ENCODE data around the gene AMMECR1.

AMMECR1 gene

DNA sequence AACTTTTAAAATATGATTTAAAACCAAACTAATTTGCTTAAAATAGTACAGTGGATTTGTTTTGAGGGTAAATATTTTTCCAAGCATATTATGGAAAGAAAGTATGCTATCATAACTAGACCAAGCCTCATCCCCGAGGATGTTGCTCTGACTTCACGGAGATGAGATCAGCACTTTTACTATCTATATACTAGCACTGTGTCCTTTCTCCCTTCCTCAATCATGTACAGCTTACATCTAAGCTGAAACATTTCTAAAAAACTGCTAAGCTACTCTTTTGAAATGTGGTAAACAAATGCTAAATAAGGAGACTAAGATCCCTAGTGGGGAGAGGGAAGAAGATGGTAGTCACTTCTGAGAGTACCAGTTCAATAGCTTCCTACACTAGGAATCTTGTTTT, 23.8 kb downstream of the AMMECR1 start:
- Histone ChIP-seq H3K27me3 (replicated peaks) (no peaks in the 10 kb centered on the region), H3K4me3 (ENCODE audit: low read depth, low read length) (no peak overlapping the region), H3K27ac (peak overlapping the region; percentile 32), H3K36me3 (replicated peaks) (no peaks in the 10 kb centered on the region)
- TF ChIP-seq, protein P1, sequence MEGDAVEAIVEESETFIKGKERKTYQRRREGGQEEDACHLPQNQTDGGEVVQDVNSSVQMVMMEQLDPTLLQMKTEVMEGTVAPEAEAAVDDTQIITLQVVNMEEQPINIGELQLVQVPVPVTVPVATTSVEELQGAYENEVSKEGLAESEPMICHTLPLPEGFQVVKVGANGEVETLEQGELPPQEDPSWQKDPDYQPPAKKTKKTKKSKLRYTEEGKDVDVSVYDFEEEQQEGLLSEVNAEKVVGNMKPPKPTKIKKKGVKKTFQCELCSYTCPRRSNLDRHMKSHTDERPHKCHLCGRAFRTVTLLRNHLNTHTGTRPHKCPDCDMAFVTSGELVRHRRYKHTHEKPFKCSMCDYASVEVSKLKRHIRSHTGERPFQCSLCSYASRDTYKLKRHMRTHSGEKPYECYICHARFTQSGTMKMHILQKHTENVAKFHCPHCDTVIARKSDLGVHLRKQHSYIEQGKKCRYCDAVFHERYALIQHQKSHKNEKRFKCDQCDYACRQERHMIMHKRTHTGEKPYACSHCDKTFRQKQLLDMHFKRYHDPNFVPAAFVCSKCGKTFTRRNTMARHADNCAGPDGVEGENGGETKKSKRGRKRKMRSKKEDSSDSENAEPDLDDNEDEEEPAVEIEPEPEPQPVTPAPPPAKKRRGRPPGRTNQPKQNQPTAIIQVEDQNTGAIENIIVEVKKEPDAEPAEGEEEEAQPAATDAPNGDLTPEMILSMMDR (IDR thresholded peaks at IDR 0.05; ENCODE audit: low read depth, low read length, missing control alignments), result no peak
- in situ Hi-C loops (cut with HindIII; ENCODE audit: low pct_ligation_motif_present, low sequenced_read_pairs), result no loop called here
- DNase-seq, result no peak

DNA sequence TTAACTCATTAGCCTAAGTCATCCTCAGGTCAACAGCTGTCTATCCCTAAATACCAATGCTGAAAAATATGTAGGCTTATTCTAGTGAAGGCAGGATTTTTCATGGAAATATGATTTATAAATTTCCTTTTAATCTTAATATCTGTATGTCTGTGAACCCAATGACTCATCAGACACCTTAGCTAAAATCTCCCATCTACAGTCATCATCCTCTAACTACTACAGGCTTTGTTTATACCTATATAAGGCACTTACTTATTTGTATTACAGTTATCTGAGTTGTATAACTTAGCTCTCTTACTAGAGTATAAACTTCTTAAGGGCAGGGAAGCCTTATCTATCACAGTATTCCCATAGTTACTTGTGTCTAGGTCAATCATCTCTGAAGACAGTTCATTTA, 24.2 kb downstream of the AMMECR1 start:
- no peaks in the 10 kb centered on the region for H3K27me3 ChIP-seq (replicated peaks)
- no peaks in the 10 kb centered on the region for H3K36me3 ChIP-seq (replicated peaks)
- TF ChIP-seq, protein P1 (IDR thresholded peaks at IDR 0.05; ENCODE audit: low read depth, low read length, missing control alignments), result no peak
- H3K4me3 ChIP-seq (ENCODE audit: low read depth, low read length), result no peak overlapping the region
- in situ Hi-C loops (cut with HindIII; ENCODE audit: low pct_ligation_motif_present, low sequenced_read_pairs), result no loop called here
- DNase-seq, result no peak
- peak overlapping the region; percentile 32 for H3K27ac ChIP-seq

DNA sequence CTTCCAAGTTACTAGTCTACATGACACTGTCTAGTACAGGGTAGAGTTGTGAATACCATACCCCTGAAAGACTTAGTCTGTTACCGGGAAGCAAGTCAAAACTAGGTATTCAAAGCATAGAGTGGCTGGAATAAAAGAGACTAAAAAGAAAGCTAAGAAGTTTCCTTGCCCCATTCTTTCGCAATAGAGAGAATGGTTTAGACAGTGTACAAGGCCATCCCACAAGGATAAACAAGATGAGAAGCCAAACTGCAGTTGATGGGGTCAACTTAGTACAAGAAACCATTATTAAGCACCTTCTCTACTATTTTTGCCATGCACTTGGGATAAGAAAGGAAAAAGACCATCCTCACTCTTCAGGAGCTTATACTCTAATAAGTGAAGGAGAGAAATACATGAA, 30.3 kb downstream of the AMMECR1 start:
- H3K27me3 ChIP-seq (replicated peaks), result no peaks in the 10 kb centered on the region
- DNase-seq, result no peak
- H3K36me3 ChIP-seq (replicated peaks), result no peaks in the 10 kb centered on the region
- H3K4me3 ChIP-seq (ENCODE audit: low read depth, low read length), result no peak overlapping the region
- H3K27ac ChIP-seq, result no peak overlapping the region
- TF ChIP-seq, protein P1 (IDR thresholded peaks at IDR 0.05; ENCODE audit: low read depth, low read length, missing control alignments), result no peak
- in situ Hi-C loops (cut with HindIII; ENCODE audit: low pct_ligation_motif_present, low sequenced_read_pairs), result no loop called here

DNA sequence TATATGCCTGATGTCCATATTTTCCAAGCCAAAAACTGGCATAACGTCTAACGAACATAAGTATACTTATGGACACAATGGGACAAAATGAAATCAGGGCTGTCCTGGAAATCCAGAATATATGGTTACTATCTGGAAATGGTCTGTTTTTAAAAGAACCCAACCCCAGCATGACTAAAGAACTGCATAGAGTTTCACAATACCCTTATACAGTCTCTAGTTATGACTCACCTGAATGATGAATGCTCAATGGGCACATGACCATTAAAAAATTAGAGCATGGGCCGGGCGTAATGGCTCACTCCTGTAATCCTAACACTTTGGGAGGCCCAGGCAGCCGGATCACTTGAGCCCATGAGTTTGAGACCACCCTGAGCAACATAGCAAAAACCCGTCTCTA, 31.8 kb downstream of the AMMECR1 start:
- Histone ChIP-seq H3K36me3 (replicated peaks) (no peaks in the 10 kb centered on the region), H3K27me3 (replicated peaks) (no peaks in the 10 kb centered on the region), H3K4me3 (ENCODE audit: low read depth, low read length) (no peak overlapping the region), H3K27ac (peak overlapping the region; percentile 94)
- TF ChIP-seq, protein P1 (IDR thresholded peaks at IDR 0.05; ENCODE audit: low read depth, low read length, missing control alignments), result no peak
- in situ Hi-C loops (cut with HindIII; ENCODE audit: low pct_ligation_motif_present, low sequenced_read_pairs), result no loop called here
- DNase-seq, result peak; percentile 77

GRCh38 chrX:110284159-110284558, 33.7 kb downstream of the AMMECR1 start:
- H3K4me3 ChIP-seq (ENCODE audit: low read depth, low read length), result no peak overlapping the region
- H3K36me3 ChIP-seq (replicated peaks), result no peaks in the 10 kb centered on the region
- H3K27ac ChIP-seq, result peak overlapping the region; percentile 94
- DNase-seq, result peak; percentile 72
- TF ChIP-seq, protein P1 (IDR thresholded peaks at IDR 0.05; ENCODE audit: low read depth, low read length, missing control alignments), result no peak
- H3K27me3 ChIP-seq (replicated peaks), result no peaks in the 10 kb centered on the region
- in situ Hi-C loops (cut with HindIII; ENCODE audit: low pct_ligation_motif_present, low sequenced_read_pairs), result no loop called here

GRCh38 chrX:110282922-110283321, 35.0 kb downstream of the AMMECR1 start:
- TF ChIP-seq, protein P1 (IDR thresholded peaks at IDR 0.05; ENCODE audit: low read depth, low read length, missing control alignments), result no peak
- peak overlapping the region; percentile 94 for H3K27ac ChIP-seq
- H3K4me3 ChIP-seq (ENCODE audit: low read depth, low read length), result no peak overlapping the region
- no peaks in the 10 kb centered on the region for H3K36me3 ChIP-seq (replicated peaks)
- no peaks in the 10 kb centered on the region for H3K27me3 ChIP-seq (replicated peaks)
- no peak for DNase-seq
- in situ Hi-C loops (cut with HindIII; ENCODE audit: low pct_ligation_motif_present, low sequenced_read_pairs), result no loop called here

Measured in brain microvascular endothelial cell (primary cell).